Measurements from ENCODE around the gene PLEKHN1.
A peak's percentile ranks its signal among the peaks of the same experiment; 100 is the strongest.

The PLEKHN1 gene

GRCh38 chr1:966135-966703, at the start of gene PLEKHN1:
TSS of gene PLEKHN1 (plus strand) at chr1:966482. CDS start at chr1:966532, 50 bp downstream.
- no peak for DNase-seq

GRCh38 chr1:917076-917459, 49.2 kb upstream of the PLEKHN1 start:
- DNase-seq = no peak

GRCh38 chr1:917466-918091, 48.7 kb upstream of the PLEKHN1 start:
- no peak for DNase-seq

- no peak for DNase-seq
These were observed 47.9 kb upstream of the PLEKHN1 start for GRCh38 chr1:918353-918752.

GRCh38 chr1:918843-919242, 47.4 kb upstream of the PLEKHN1 start:
- DNase-seq = no peak

DNA sequence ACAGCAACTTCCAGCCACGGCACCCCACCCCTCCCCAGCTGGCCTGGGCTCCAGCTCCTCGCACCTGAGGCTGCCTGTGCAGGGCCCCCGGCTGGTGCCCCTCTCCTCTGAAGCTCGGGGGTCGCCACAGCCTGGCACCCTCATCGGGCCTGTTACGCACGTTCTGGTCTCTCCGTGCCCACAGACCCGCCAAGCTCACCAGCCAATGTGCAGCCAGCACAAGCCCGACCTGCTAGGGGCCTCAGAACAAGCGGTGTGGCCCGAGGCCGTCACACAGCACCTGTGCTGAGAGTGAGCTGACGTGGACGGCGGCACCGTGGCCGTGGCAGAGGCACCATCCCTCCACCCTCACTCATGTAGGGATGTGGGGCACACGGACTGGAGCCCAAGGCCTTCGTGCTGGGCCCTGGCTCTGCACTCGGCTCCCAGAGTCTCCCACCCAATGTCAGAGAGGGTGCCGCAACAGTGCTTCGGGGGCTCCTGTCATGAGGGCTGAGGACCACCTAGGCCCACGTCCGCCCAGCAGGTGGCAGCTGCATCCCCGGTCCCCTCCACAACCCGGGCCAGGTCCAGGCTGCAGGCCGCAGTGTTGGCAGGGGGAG, 46.9 kb upstream of the PLEKHN1 start:
- DNase-seq = no peak

DNA sequence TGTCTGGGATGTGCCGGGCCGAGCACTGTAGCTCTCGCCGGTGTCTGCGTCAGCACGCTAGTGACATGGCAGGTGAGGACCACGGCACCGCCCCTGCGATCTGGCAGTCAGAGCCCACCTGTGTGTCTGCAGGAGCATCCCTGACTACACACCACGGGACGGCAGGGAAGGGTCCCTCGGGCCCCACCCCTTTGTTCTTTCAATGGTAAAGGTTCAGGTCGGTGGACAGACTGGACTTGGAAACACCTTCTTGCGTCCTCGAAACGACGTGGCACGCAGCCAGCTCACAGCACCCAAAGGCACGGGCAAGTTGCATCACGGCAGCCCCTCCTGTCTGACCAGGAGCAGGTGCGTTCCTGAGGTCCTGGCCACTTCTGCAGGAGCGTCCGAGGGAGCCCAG, 46.3 kb upstream of the PLEKHN1 start:
- no peak for DNase-seq

DNA sequence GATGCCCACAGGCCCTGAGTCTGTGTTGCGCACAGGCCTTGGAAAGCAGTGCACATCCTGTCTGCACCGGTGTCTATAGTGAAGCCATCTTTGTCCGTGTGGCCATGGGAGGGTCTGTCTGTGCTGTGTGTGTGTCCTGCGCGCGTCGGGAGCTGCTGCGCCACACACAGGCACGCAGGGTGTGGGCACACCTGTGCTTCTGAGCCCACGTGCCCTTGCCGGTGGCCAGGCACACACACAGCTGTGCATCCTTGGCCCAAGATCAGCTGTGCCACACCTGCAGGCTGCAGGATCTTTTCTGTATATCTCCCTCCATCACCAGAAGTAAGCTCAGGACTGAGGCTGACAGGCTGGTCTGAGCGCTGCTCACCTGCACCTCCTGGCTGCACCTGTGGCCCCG, 45.8 kb upstream of the PLEKHN1 start:
- peak in 1 of 2 experiments; percentile 36 for DNase-seq

- DNase-seq = peak; percentile 51 to 87
These were observed 45.1 kb upstream of the PLEKHN1 start for GRCh38 chr1:921011-921837.

- peak; percentile 34 to 77 for DNase-seq
These were observed 42.9 kb upstream of the PLEKHN1 start, which contains the start of gene SAMD11 for GRCh38 chr1:923131-923990. TSS of gene SAMD11 (plus strand) at chr1:923923. CDS start at chr1:924432, 509 bp downstream.

DNA sequence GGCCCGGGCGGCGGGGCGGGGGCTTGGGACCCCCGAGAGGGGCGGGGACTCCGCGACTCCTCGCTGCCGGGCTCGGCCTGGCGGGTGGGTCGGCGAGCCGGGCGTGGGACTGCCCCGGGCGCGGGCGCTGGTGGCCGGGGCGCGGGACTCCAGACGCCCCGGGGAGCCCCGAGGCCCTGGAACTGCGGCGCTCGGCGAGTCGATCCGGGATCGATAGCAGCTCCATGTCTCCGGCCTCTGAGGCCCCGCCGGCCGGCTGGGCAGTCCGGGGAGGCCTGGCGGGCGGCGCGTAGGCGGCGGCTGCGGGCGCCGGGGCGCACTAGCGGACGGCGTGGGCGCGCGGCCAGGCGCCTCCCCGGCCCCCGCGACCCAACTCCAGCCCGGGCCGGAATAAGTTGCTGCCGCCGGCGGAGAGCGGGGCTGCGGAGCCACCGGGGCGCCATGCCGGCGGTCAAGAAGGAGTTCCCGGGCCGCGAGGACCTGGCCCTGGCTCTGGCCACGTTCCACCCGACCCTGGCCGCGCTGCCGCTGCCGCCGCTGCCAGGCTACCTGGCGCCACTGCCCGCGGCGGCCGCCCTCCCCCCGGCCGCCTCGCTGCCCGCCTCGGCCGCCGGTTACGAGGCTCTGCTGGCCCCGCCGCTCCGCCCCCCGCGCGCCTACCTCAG, 42.2 kb upstream of the PLEKHN1 start:
- DNase-seq = no peak

- no peak for DNase-seq
These were observed 41.4 kb upstream of the PLEKHN1 start for GRCh38 chr1:924656-925560.

GRCh38 chr1:925561-926421, 40.5 kb upstream of the PLEKHN1 start:
- DNase-seq = no peak

DNA sequence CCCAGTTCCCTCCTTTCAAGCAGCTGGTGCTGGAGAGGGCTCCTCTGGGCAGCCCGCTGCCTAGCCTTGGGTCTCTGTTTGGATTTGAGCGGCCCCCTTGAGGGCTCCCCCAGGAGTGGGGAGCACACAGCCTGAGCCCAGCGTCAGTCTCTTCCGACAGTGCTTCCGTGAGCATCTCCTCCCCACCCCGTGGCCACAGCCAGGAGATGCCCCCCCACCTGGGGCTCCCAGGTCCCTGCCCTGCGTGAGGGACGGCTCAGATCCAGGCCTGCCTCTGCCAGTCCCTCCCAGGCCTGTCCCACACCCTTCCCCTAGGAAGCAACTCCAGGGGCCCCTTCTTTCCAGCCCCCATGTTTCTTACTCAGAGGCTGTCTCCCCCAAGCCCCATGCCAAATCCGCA, 39.0 kb upstream of the PLEKHN1 start:
- no peak for DNase-seq

DNA sequence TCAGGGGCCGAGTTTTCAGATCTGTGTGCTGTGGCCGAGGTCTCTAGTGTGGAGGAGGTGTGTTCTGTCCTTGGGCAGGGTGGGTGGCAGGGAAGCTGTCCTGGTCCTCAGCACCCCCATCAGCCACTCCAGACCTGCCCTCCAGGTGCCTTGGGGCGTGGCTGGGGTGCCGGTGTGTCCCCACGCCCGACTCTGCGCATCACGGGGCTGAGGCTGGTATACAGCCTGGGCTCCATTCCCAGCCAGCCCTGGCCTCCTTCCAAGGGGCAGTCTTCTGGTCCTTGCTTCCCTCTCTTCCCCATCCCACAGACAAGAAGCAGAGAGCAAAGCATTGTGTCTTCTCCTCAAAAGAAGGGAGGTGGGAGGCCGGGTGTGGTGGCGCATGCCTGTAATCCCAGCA, 38.5 kb upstream of the PLEKHN1 start:
- DNase-seq = no peak

DNA sequence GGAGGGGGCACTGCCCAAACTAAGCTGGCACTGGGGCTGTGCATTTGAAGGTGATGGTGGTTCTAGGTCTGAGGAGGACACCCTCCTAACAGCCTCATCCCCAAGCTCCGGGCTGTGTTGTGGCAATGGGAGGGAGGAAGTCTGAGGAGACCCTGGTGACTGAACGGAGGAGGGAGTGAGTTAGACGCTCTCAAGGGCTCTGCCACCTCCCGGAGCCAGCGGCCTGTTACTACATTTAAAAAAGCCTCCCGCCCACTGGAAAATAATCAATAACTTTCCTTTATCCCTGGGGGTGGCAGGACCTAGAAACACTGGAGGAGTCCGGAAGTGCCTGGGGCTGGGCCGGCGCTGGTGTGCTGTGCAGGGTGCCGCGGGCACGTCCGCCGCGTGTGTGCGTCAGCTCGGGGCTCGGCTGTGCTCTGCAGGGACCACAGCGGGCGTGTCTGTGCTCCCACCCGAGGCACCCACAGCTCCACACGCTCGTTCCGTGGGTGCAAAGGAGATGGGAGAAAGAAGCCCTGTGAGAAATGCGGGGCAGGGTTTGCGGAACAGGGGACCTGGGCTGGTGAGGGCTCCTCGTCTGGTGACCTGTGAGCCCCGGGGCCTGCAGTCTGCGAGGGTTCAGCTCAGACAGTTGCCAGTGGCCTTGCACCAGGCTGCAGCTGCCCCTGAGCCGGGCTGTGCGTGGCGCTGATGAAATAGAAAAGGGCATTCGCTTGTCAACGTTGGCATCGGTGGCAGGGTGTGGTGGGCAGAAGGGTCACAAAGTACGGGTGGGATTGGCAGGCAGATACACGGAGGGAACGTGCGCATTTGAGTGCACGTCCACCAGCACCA, 37.2 kb upstream of the PLEKHN1 start:
- no peak for DNase-seq

- DNase-seq = no peak
These were observed 36.3 kb upstream of the PLEKHN1 start for GRCh38 chr1:929712-930632.

- no peak for DNase-seq
These were observed 35.6 kb upstream of the PLEKHN1 start for GRCh38 chr1:930633-931138.

Measured in NCI-H187 (cell line).